CD14-positive monocyte (primary cell): ENCODE results near the gene ENGASE. TPM values are rescaled to one million over a fixed set of nuclear protein-coding genes. Genes with fewer than 3 reads are reported as not detected.

Experiments
- DNase-seq, 3 donors: peaks; one replicate each; pipeline ENCODE4 v3.0.0-alpha.2; 2011 to 2022
- H2AFZ ChIP-seq: 2 replicates; pipeline ENCODE4 v1.6.0; 2012; ENCODE audit warnings: mild to moderate bottlenecking, low read depth, low read length, inconsistent platforms; ENCODE audit not compliant: insufficient read depth, poor library complexity, severe bottlenecking
- H3K27ac ChIP-seq, 2 donors: 1 replicate in 1 of 2; 2 replicates in 1 of 2; pipeline ENCODE4 v1.5.1; 2012 to 2013; ENCODE audit warnings: low read length in 2 of 2, control low read depth in 1 of 2, inconsistent platforms in 1 of 2, low read depth in 1 of 2, mild to moderate bottlenecking in 1 of 2
- H3K27me3 ChIP-seq, 2 donors: one replicate each; pipeline versions ENCODE4 v1.6.0 to v1.6.1; 2011 to 2013; ENCODE audit warnings: low read length in 2 of 2; ENCODE audit not compliant: control insufficient read depth in 2 of 2, insufficient read depth in 2 of 2
- H3K36me3 ChIP-seq, 2 donors: replicated peaks in 1 of 2; 1 replicate in 1 of 2; 2 replicates in 1 of 2; pipeline versions ENCODE4 v1.5.1 to v1.6.1; 2012 to 2013; ENCODE audit warnings: low read length in 2 of 2, control low read depth in 1 of 2, inconsistent platforms in 1 of 2, mild to moderate bottlenecking in 1 of 2; ENCODE audit not compliant: insufficient read depth in 2 of 2, control insufficient read depth in 1 of 2
- H3K4me1 ChIP-seq, 2 donors: 1 replicate in 1 of 2; 2 replicates in 1 of 2; pipeline versions ENCODE4 v1.5.1 to v1.6.1; 2012 to 2013; ENCODE audit warnings: low read length in 2 of 2, control low read depth in 1 of 2, inconsistent platforms in 1 of 2, mild to moderate bottlenecking in 1 of 2, moderate library complexity in 1 of 2; ENCODE audit not compliant: insufficient read depth in 2 of 2, control insufficient read depth in 1 of 2
- H3K4me2 ChIP-seq: replicated peaks from 2 replicates; pipeline ENCODE3; 2012; ENCODE audit warnings: low read length, moderate library complexity, mild to moderate bottlenecking; ENCODE audit not compliant: poor library complexity, severe bottlenecking; ENCODE audit errors: extremely low read depth
- H3K4me3 ChIP-seq, 3 experiments: fragments of 200-600 bp in 1 of 3; sonication (generic) in 1 of 3; replicated peaks in 1 of 3; 1 replicate in 2 of 3; 2 replicates in 1 of 3; pipeline ENCODE4 v1.5.1; 2011 to 2013; ENCODE audit warnings: low read length in 3 of 3, mild to moderate bottlenecking in 3 of 3, control low read depth in 2 of 3, low read depth in 2 of 3, inconsistent platforms in 1 of 3, moderate library complexity in 1 of 3
- H3K79me2 ChIP-seq: 2 replicates; pipeline ENCODE4 v1.6.0; 2012; ENCODE audit warnings: mild to moderate bottlenecking, control low read depth, inconsistent platforms, low read length, moderate library complexity; ENCODE audit not compliant: insufficient read depth
- H3K9ac ChIP-seq: 2 replicates; pipeline ENCODE4 v1.6.0; 2017; ENCODE audit warnings: low read length, mild to moderate bottlenecking; ENCODE audit not compliant: insufficient read depth, poor library complexity, severe bottlenecking
- H3K9me3 ChIP-seq, 2 donors: replicated peaks in 1 of 2; 1 replicate in 1 of 2; 2 replicates in 1 of 2; pipeline versions ENCODE4 v1.5.1 to v1.6.1; 2012 to 2013; ENCODE audit warnings: low read length in 2 of 2, control low read depth in 1 of 2; ENCODE audit not compliant: control insufficient read depth in 1 of 2, insufficient read depth in 1 of 2
- H4K20me1 ChIP-seq: 2 replicates; pipeline ENCODE4 v1.6.0; 2012; ENCODE audit warnings: mild to moderate bottlenecking, low read length, control low read depth, moderate library complexity; ENCODE audit not compliant: insufficient read depth
- H3K27ac Mint-ChIP-seq, 7 donors: one replicate each; pipeline ENCODE4 v1.8.0; 2020; ENCODE audit warnings: mild to moderate bottlenecking in 7 of 7, mixed read lengths in 7 of 7, moderate library complexity in 6 of 7, inconsistent platforms in 2 of 7
- H3K27me3 Mint-ChIP-seq, 3 donors: one replicate each; pipeline ENCODE4 v1.8.0; 2021 to 2022; ENCODE audit warnings: low read depth in 3 of 3, mild to moderate bottlenecking in 3 of 3, mixed read lengths in 3 of 3, moderate library complexity in 3 of 3, inconsistent platforms in 1 of 3
- H3K36me3 Mint-ChIP-seq, 2 donors: one replicate each; pipeline ENCODE4 v1.8.0; 2020; ENCODE audit warnings: mixed read lengths in 2 of 2, inconsistent platforms in 1 of 2, mild to moderate bottlenecking in 1 of 2
- H3K4me1 Mint-ChIP-seq: one replicate; pipeline ENCODE4 v1.8.0; 2020; ENCODE audit warnings: mild to moderate bottlenecking, mixed read lengths
- H3K4me3 Mint-ChIP-seq, 2 donors: one replicate each; pipeline ENCODE4 v1.8.0; 2020; ENCODE audit warnings: mild to moderate bottlenecking in 2 of 2, mixed read lengths in 2 of 2, moderate library complexity in 1 of 2
- H3K9me3 Mint-ChIP-seq, 7 donors: one replicate each; pipeline ENCODE4 v1.8.0; 2020 to 2022; ENCODE audit warnings: mixed read lengths in 7 of 7, mild to moderate bottlenecking in 6 of 7, moderate library complexity in 6 of 7, inconsistent platforms in 2 of 7
- WGBS: methylation state at CpG from one replicate; pipeline ENCODE4 v1.1.5; 2013; ENCODE audit warnings: missing lambda C conversion rate; ENCODE audit not compliant: insufficient coverage; 5-methylcytosine and 5-hydroxymethylcytosine counted together
- intact Hi-C, 2 donors: fragments of 100-400 bp; cut with micrococcal nuclease; formaldehyde crosslinking; loops; one replicate each; pipeline versions ENCODE4 v1.15.0 to v1.15.1; 2023
- polyA plus RNA-seq, 3 donors: library from polyadenylated mRNA; depleted of rRNA in 1 of 3; unstranded in 2 of 3; stranded (reverse) in 1 of 3; fragments of 300-500 nt in 2 of 3; fragments of >200 nt in 1 of 3; fragmentation: Illumina TruSeq in 2 of 3; gene quantifications; 1 replicate in 2 of 3; 2 replicates in 1 of 3; pipeline ENCODE4 v1.2.3, GENCODE V29; 2012 to 2021
- TF ChIP-seq, protein P1 (sequence below): fragments of 200-600 bp; IDR thresholded peaks from one replicate; pipeline ENCODE4 v1.8.0; 2022; ENCODE audit warnings: antibody characterized with exemption, mild to moderate bottlenecking

The ENGASE gene
- polyA plus RNA-seq, 3 donors, result 2.6 to 150 (median 3.0) TPM

DNA sequence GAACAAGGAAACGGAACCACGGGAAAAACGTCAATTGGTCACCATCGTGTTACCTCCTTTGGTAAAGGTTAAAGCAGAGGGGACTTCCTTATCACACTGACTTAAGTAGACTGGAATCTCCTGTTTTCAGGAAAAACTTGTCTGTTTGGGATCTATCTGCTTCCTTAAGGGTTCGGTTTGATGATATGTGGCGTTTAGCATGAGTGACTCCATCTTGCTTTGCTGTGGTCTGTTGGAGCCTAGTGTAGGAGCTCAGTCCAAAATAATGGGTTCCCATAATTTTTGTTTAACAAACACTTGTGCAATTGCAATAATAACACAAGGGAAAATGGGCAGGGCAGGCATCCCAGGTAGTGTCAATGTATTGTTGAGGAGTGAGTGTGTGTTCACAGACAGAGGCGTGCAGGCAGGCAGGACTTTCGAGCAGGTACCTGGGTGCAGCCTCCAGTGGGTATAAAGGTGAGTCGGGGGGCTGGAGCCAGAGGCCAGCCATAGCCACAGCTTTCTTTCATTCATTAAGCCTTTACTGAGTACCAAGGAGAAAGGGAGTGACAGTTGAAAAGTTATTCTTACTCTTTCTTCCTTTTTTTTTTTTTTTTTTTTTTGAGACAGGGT is 4.3 kb upstream of the ENGASE start:
- Histone ChIP-seq H4K20me1 (no peaks in the 10 kb centered on the region), H3K36me3 (no peaks in the 10 kb centered on the region), H3K9ac (no peak overlapping the region), H3K79me2 (peaks cover 5% of the 10 kb centered on the region), H3K4me3 (no peak overlapping the region), H3K4me2 (no peak overlapping the region), H3K27me3 (no peaks in the 10 kb centered on the region), H3K4me1 (peaks cover 12 to 14% of the 10 kb centered on the region in 2 donors), H3K27ac (no peak overlapping the region), H3K9me3 (no peaks in the 10 kb centered on the region), H2AFZ (no peak overlapping the region)
- Mint-ChIP-seq H3K27ac (no peak overlapping the region), H3K27me3 (peaks cover 0 to 9% (median 3%) of the 10 kb centered on the region in 3 donors), H3K4me1 (peaks cover 12% of the 10 kb centered on the region), H3K36me3 (no peaks in the 10 kb centered on the region), H3K9me3 (peaks cover 0 to 3% (median 0%) of the 10 kb centered on the region in 7 donors), H3K4me3 (no peak overlapping the region)
- TF ChIP-seq, protein P1, sequence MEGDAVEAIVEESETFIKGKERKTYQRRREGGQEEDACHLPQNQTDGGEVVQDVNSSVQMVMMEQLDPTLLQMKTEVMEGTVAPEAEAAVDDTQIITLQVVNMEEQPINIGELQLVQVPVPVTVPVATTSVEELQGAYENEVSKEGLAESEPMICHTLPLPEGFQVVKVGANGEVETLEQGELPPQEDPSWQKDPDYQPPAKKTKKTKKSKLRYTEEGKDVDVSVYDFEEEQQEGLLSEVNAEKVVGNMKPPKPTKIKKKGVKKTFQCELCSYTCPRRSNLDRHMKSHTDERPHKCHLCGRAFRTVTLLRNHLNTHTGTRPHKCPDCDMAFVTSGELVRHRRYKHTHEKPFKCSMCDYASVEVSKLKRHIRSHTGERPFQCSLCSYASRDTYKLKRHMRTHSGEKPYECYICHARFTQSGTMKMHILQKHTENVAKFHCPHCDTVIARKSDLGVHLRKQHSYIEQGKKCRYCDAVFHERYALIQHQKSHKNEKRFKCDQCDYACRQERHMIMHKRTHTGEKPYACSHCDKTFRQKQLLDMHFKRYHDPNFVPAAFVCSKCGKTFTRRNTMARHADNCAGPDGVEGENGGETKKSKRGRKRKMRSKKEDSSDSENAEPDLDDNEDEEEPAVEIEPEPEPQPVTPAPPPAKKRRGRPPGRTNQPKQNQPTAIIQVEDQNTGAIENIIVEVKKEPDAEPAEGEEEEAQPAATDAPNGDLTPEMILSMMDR, result no peak
- WGBS, result 100% methylated on average over 2 of the region's 9 CpGs
- intact Hi-C loops, result no loop called here
- DNase-seq, result no peak

DNA sequence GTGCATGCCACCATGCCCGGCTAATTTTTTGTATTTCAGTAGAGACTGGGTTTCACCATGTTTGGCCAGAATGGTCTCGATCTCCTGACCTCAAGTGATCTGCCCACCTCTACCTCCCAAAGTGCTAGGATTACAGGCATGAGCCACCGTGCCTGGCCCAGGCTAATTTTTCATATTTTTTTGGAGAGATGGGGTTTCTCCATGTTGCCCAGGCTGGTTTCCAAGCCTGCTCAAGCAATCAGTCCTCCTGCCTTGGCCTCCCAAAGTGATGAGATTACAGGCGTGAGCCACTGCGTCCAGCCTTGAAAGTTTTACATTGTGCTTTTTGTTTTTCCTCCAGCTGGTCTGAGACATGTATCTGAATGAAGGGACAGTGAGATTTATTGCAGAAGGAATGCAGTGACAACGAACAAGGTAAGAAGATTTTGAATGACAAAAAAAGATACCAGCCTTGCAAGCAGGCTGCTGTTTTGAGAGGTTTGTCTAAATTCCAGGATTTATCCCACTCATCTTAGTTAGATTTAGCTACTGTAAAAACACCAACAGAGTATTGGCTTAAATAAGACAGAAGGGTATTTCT is 3.4 kb upstream of the ENGASE start:
- Histone ChIP-seq H3K9ac (no peak overlapping the region), H3K36me3 (no peaks in the 10 kb centered on the region), H3K4me3 (no peak overlapping the region), H3K9me3 (no peaks in the 10 kb centered on the region), H3K27ac (no peak overlapping the region), H3K4me2 (no peak overlapping the region), H4K20me1 (no peaks in the 10 kb centered on the region), H3K79me2 (peaks cover 13% of the 10 kb centered on the region), H3K4me1 (peaks cover 20 to 22% of the 10 kb centered on the region in 2 donors), H3K27me3 (no peaks in the 10 kb centered on the region), H2AFZ (no peak overlapping the region)
- no CpG with 5 or more reads among the region's 6 CpGs for WGBS
- TF ChIP-seq, protein P1, result no peak
- intact Hi-C loops, result no loop called here
- Mint-ChIP-seq H3K27ac (no peak overlapping the region), H3K36me3 (no peaks in the 10 kb centered on the region), H3K4me3 (no peak overlapping the region), H3K9me3 (peaks cover 0 to 3% (median 0%) of the 10 kb centered on the region in 7 donors), H3K4me1 (peaks cover 21% of the 10 kb centered on the region), H3K27me3 (peaks cover 0 to 7% (median 3%) of the 10 kb centered on the region in 3 donors)
- no peak for DNase-seq
